CD4-positive, CD25-positive, alpha-beta regulatory T cell (primary cell): ENCODE measurements around the gene BCAS1. TPM values are rescaled to one million over a fixed set of nuclear protein-coding genes. Genes with fewer than 3 reads are reported as not detected.

Experiments used
- ATAC-seq, 2 donors: fragments of 150-1000 bp; cut with Tn5 transposase; one replicate each; pipeline ENCODE4 v1.10.0; 2021; ENCODE audit warnings: low read depth in 2 of 2, moderate number of reproducible peaks in 2 of 2, moderate library complexity in 1 of 2
- DNase-seq, 3 donors: peaks; one replicate each; pipeline versions ENCODE4 v3.0.0 to v3.0.0-alpha.2; 2012 to 2022; ENCODE audit warnings: mixed read lengths in 1 of 3
- H3K27ac ChIP-seq: one replicate; pipeline ENCODE4 v1.7.0; 2013; ENCODE audit warnings: mild to moderate bottlenecking, low read length; ENCODE audit not compliant: insufficient read depth, poor library complexity, severe bottlenecking
- H3K27me3 ChIP-seq: one replicate; pipeline ENCODE4 v1.7.0; 2013; ENCODE audit warnings: low read length; ENCODE audit not compliant: control insufficient read depth, insufficient read depth
- H3K36me3 ChIP-seq: one replicate; pipeline ENCODE4 v1.7.0; 2013; ENCODE audit warnings: mild to moderate bottlenecking, low read length, moderate library complexity; ENCODE audit not compliant: control insufficient read depth, insufficient read depth
- H3K4me1 ChIP-seq: 2 replicates; pipeline ENCODE4 v1.7.0; 2013; ENCODE audit warnings: mild to moderate bottlenecking, low read length; ENCODE audit not compliant: insufficient read depth, control insufficient read depth, poor library complexity, severe bottlenecking
- H3K4me3 ChIP-seq: one replicate; pipeline ENCODE4 v1.7.0; 2013; ENCODE audit warnings: low read depth, mild to moderate bottlenecking, low read length, moderate library complexity
- H3K9me3 ChIP-seq, 2 experiments: 1 replicate in 1 of 2; 2 replicates in 1 of 2; pipeline ENCODE4 v1.7.0; 2013; ENCODE audit warnings: low read length in 2 of 2, mild to moderate bottlenecking in 1 of 2, moderate library complexity in 1 of 2; ENCODE audit not compliant: control insufficient read depth in 2 of 2
- H3K27ac Mint-ChIP-seq, 3 donors: one replicate each; pipeline ENCODE4 v1.8.0; 2020 to 2022; ENCODE audit warnings: mild to moderate bottlenecking in 3 of 3, mixed read lengths in 3 of 3, moderate library complexity in 2 of 3
- H3K27me3 Mint-ChIP-seq: one replicate; pipeline ENCODE4 v1.8.0; 2022; ENCODE audit warnings: mild to moderate bottlenecking, mixed read lengths
- H3K36me3 Mint-ChIP-seq: one replicate; pipeline ENCODE4 v1.8.0; 2020; ENCODE audit warnings: mixed read lengths
- H3K4me1 Mint-ChIP-seq, 4 donors: one replicate each; pipeline ENCODE4 v1.8.0; 2020 to 2022; ENCODE audit warnings: mixed read lengths in 4 of 4, mild to moderate bottlenecking in 1 of 4
- H3K4me3 Mint-ChIP-seq, 4 donors: one replicate each; pipeline ENCODE4 v1.8.0; 2020 to 2022; ENCODE audit warnings: mild to moderate bottlenecking in 4 of 4, mixed read lengths in 4 of 4, moderate library complexity in 3 of 4
- H3K9me3 Mint-ChIP-seq, 7 donors: one replicate each; pipeline ENCODE4 v1.8.0; 2020 to 2022; ENCODE audit warnings: mixed read lengths in 7 of 7, mild to moderate bottlenecking in 3 of 7, moderate library complexity in 2 of 7
- polyA plus RNA-seq, 4 donors: library from polyadenylated mRNA; unstranded; fragments of 300-500 nt; fragmentation: Illumina TruSeq; gene quantifications; one replicate each; pipeline ENCODE4 v1.2.3, GENCODE V29; 2021
- total RNA-seq: library from RNA; stranded (reverse); gene quantifications from one replicate; pipeline ENCODE4 v1.2.3, GENCODE V29; 2022

The BCAS1 gene
- total and polyA plus RNA-seq, 5 donors from 2014 or later = 0.81 to 17.3 (median 12.9) TPM

GRCh38 chr20:53982624-53983023 is 87.8 kb downstream of the BCAS1 start:
- Histone ChIP-seq H3K36me3 (no peaks in the 10 kb centered on the region), H3K27ac (no peak overlapping the region), H3K4me1 (no peaks in the 10 kb centered on the region), H3K4me3 (no peak overlapping the region), H3K27me3 (peaks cover 18% of the 10 kb centered on the region), H3K9me3 (no peaks in the 10 kb centered on the region)
- peaks cover 0 to 2% (median 0%) of the 10 kb centered on the region in 7 donors for H3K9me3 Mint-ChIP-seq
- no peak overlapping the region for H3K27ac Mint-ChIP-seq
- ATAC-seq (no peak), DNase-seq (no peak)
- H3K36me3 Mint-ChIP-seq = no peaks in the 10 kb centered on the region
- H3K4me3 Mint-ChIP-seq = no peak overlapping the region
- H3K27me3 Mint-ChIP-seq = peaks cover 4% of the 10 kb centered on the region
- peaks cover 0 to 5% (median 0%) of the 10 kb centered on the region in 4 donors for H3K4me1 Mint-ChIP-seq

- H3K9me3 ChIP-seq = no peaks in the 10 kb centered on the region
- no peak for ATAC-seq
Observed at GRCh38 chr20:53981752-53982437, 88.5 kb downstream of the BCAS1 start.

GRCh38 chr20:53981130-53981529 is 89.3 kb downstream of the BCAS1 start:
- no peaks in the 10 kb centered on the region for H3K27me3 Mint-ChIP-seq
- H3K4me3 Mint-ChIP-seq = no peak overlapping the region
- peaks cover 0 to 8% (median 3%) of the 10 kb centered on the region in 7 donors for H3K9me3 Mint-ChIP-seq
- H3K36me3 Mint-ChIP-seq = no peaks in the 10 kb centered on the region
- no peak overlapping the region for H3K4me3 ChIP-seq
- no peaks in the 10 kb centered on the region for H3K9me3 ChIP-seq
- H3K4me1 Mint-ChIP-seq = peaks cover 0 to 5% (median 0%) of the 10 kb centered on the region in 4 donors
- ATAC-seq (no peak), DNase-seq (no peak)
- no peak overlapping the region for H3K27ac ChIP-seq
- H3K36me3 ChIP-seq = no peaks in the 10 kb centered on the region
- no peaks in the 10 kb centered on the region for H3K4me1 ChIP-seq
- H3K27me3 ChIP-seq = peaks cover 15% of the 10 kb centered on the region
- no peak overlapping the region for H3K27ac Mint-ChIP-seq

More at GRCh38 chr20:53981752-53982437, 88.5 kb downstream of the BCAS1 start:
- H3K4me3 ChIP-seq = no peak overlapping the region
- Mint-ChIP-seq H3K36me3 (no peaks in the 10 kb centered on the region), H3K4me1 (peaks cover 0 to 5% (median 0%) of the 10 kb centered on the region in 4 donors), H3K27ac (no peak overlapping the region), H3K4me3 (no peak overlapping the region), H3K27me3 (no peaks in the 10 kb centered on the region), H3K9me3 (peaks cover 0 to 6% (median 2%) of the 10 kb centered on the region in 7 donors)
- no peaks in the 10 kb centered on the region for H3K4me1 ChIP-seq
- H3K27ac ChIP-seq = no peak overlapping the region
- peaks cover 16% of the 10 kb centered on the region for H3K27me3 ChIP-seq
- no peaks in the 10 kb centered on the region for H3K36me3 ChIP-seq
- DNase-seq = no peak

GRCh38 chr20:53980031-53980465 is 90.3 kb downstream of the BCAS1 start:
- H3K27me3 ChIP-seq = peaks cover 15% of the 10 kb centered on the region
- Mint-ChIP-seq H3K9me3 (peaks cover 0 to 8% (median 3%) of the 10 kb centered on the region in 7 donors), H3K36me3 (no peaks in the 10 kb centered on the region), H3K4me3 (no peak overlapping the region), H3K27ac (no peak overlapping the region), H3K4me1 (peaks cover 0 to 5% (median 0%) of the 10 kb centered on the region in 4 donors), H3K27me3 (no peaks in the 10 kb centered on the region)
- no peaks in the 10 kb centered on the region for H3K9me3 ChIP-seq
- H3K4me3 ChIP-seq = no peak overlapping the region
- no peaks in the 10 kb centered on the region for H3K4me1 ChIP-seq
- ATAC-seq (no peak), DNase-seq (no peak)
- no peaks in the 10 kb centered on the region for H3K36me3 ChIP-seq
- no peak overlapping the region for H3K27ac ChIP-seq

GRCh38 chr20:53978497-53978896 is 91.9 kb downstream of the BCAS1 start:
- DNase-seq = no peak
- Mint-ChIP-seq H3K36me3 (no peaks in the 10 kb centered on the region), H3K27me3 (no peaks in the 10 kb centered on the region), H3K27ac (no peak overlapping the region), H3K4me3 (no peak overlapping the region), H3K9me3 (peaks cover 0 to 9% (median 4%) of the 10 kb centered on the region in 7 donors), H3K4me1 (no peaks in the 10 kb centered on the region)
- Histone ChIP-seq H3K27me3 (peaks cover 12% of the 10 kb centered on the region), H3K4me3 (no peak overlapping the region), H3K27ac (no peak overlapping the region), H3K36me3 (no peaks in the 10 kb centered on the region), H3K4me1 (no peaks in the 10 kb centered on the region), H3K9me3 (no peaks in the 10 kb centered on the region)
- no peak for ATAC-seq

- ATAC-seq (no peak), DNase-seq (no peak)
- Mint-ChIP-seq H3K9me3 (peaks cover 0 to 10% (median 4%) of the 10 kb centered on the region in 7 donors), H3K4me3 (no peak overlapping the region), H3K4me1 (no peaks in the 10 kb centered on the region), H3K27ac (no peak overlapping the region), H3K36me3 (no peaks in the 10 kb centered on the region), H3K27me3 (no peaks in the 10 kb centered on the region)
- Histone ChIP-seq H3K27me3 (peaks cover 11% of the 10 kb centered on the region), H3K9me3 (no peaks in the 10 kb centered on the region), H3K36me3 (no peaks in the 10 kb centered on the region), H3K27ac (no peak overlapping the region), H3K4me1 (no peaks in the 10 kb centered on the region), H3K4me3 (no peak overlapping the region)
Observed at GRCh38 chr20:53977391-53977790, 93.0 kb downstream of the BCAS1 start.

- no peak overlapping the region for H3K27ac Mint-ChIP-seq
- DNase-seq = no peak
- no peak overlapping the region for H3K27ac ChIP-seq
- peaks cover 0 to 10% (median 4%) of the 10 kb centered on the region in 7 donors for H3K9me3 Mint-ChIP-seq
- no peaks in the 10 kb centered on the region for H3K27me3 Mint-ChIP-seq
- no peaks in the 10 kb centered on the region for H3K36me3 ChIP-seq
- H3K27me3 ChIP-seq = no peaks in the 10 kb centered on the region
- H3K4me1 Mint-ChIP-seq = no peaks in the 10 kb centered on the region
- H3K4me1 ChIP-seq = no peaks in the 10 kb centered on the region
- no peaks in the 10 kb centered on the region for H3K9me3 ChIP-seq
- no peaks in the 10 kb centered on the region for H3K36me3 Mint-ChIP-seq
- no peak overlapping the region for H3K4me3 Mint-ChIP-seq
- no peak overlapping the region for H3K4me3 ChIP-seq
- no peak for ATAC-seq
Observed at GRCh38 chr20:53975761-53976160, 94.6 kb downstream of the BCAS1 start.
